Neuronal stem cell (in vitro differentiated cells): Measurements from ENCODE around the gene BOLA2B.
"Not testable (repeated sequence)": the region's sequence is repeated elsewhere in the genome, so short reads cannot be mapped to it uniquely, and the experiment has no call there.

Experiments
- DNase-seq: peaks from one replicate; pipeline ENCODE4 v3.0.0-alpha.2; 2013; ENCODE audit warnings: low spot score
- H2AFZ ChIP-seq: one replicate; pipeline ENCODE4 v1.6.1; 2013; ENCODE audit warnings: mild to moderate bottlenecking, low read length, inconsistent platforms
- H2AK5ac ChIP-seq: 2 replicates; pipeline ENCODE4 v1.6.1; 2013; ENCODE audit warnings: low read depth, mild to moderate bottlenecking, inconsistent platforms, low read length, moderate library complexity, mixed read lengths
- H2BK120ac ChIP-seq: 2 replicates; pipeline ENCODE4 v1.6.1; 2013; ENCODE audit warnings: low read depth, mild to moderate bottlenecking, inconsistent platforms, low read length, moderate library complexity, mixed read lengths
- H2BK12ac ChIP-seq: one replicate; pipeline ENCODE4 v1.6.1; 2013; ENCODE audit warnings: low read length, inconsistent platforms
- H2BK15ac ChIP-seq: 2 replicates; pipeline ENCODE4 v1.6.1; 2013; ENCODE audit warnings: mild to moderate bottlenecking, low read length, inconsistent platforms, mixed read lengths
- H2BK5ac ChIP-seq: one replicate; pipeline ENCODE4 v1.6.1; 2013; ENCODE audit warnings: inconsistent platforms, mild to moderate bottlenecking, low read length, moderate library complexity
- H3K14ac ChIP-seq: one replicate; pipeline ENCODE4 v1.6.1; 2013; ENCODE audit warnings: low read length, inconsistent platforms
- H3K18ac ChIP-seq: 2 replicates; pipeline ENCODE4 v1.6.1; 2013; ENCODE audit warnings: low read length, inconsistent platforms
- H3K23ac ChIP-seq: 2 replicates; pipeline ENCODE4 v1.6.1; 2013; ENCODE audit warnings: low read depth, mild to moderate bottlenecking, mixed read lengths, low read length, inconsistent platforms; ENCODE audit not compliant: poor library complexity
- H3K27ac ChIP-seq: replicated peaks from 3 replicates; pipeline ENCODE4 v1.5.1; 2013; ENCODE audit warnings: low read length, inconsistent platforms
- H3K27me3 ChIP-seq, 3 experiments: 2 replicates each; pipeline ENCODE4 v1.6.1; 2013; ENCODE audit warnings: low read length in 3 of 3, mild to moderate bottlenecking in 2 of 3, inconsistent platforms in 1 of 3, low read depth in 1 of 3, mixed read lengths in 1 of 3, moderate library complexity in 1 of 3; ENCODE audit not compliant: control insufficient read depth in 3 of 3, insufficient read depth in 3 of 3
- H3K36me3 ChIP-seq, 2 donors: replicated peaks in 1 of 2; 2 replicates each; pipeline ENCODE4 v1.6.1; 2013; ENCODE audit warnings: low read length in 2 of 2; ENCODE audit not compliant: control insufficient read depth in 2 of 2, insufficient read depth in 2 of 2
- H3K4ac ChIP-seq: 2 replicates; pipeline ENCODE4 v1.6.1; 2013; ENCODE audit warnings: inconsistent platforms, mild to moderate bottlenecking, low read length, moderate library complexity
- H3K4me1 ChIP-seq, 2 donors: 1 replicate in 1 of 2; 2 replicates in 1 of 2; pipeline ENCODE4 v1.6.1; 2013; ENCODE audit warnings: low read length in 2 of 2, low read depth in 1 of 2; ENCODE audit not compliant: control insufficient read depth in 2 of 2, insufficient read depth in 1 of 2
- H3K4me2 ChIP-seq: one replicate; pipeline ENCODE4 v1.6.1; 2013; ENCODE audit warnings: mild to moderate bottlenecking, low read length, inconsistent platforms; ENCODE audit not compliant: insufficient read depth, poor library complexity, severe bottlenecking
- H3K4me3 ChIP-seq, 2 donors: 2 replicates each; pipeline ENCODE4 v1.5.1; 2013; ENCODE audit warnings: low read length in 2 of 2, mild to moderate bottlenecking in 2 of 2, inconsistent platforms in 1 of 2, moderate library complexity in 1 of 2
- H3K79me1 ChIP-seq: one replicate; pipeline ENCODE4 v1.6.1; 2013; ENCODE audit warnings: low read depth, mild to moderate bottlenecking, inconsistent platforms, low read length, moderate library complexity
- H3K9ac ChIP-seq: one replicate; pipeline ENCODE4 v1.6.1; 2013; ENCODE audit warnings: mild to moderate bottlenecking, low read depth, low read length, inconsistent platforms; ENCODE audit not compliant: poor library complexity
- H3K9me3 ChIP-seq, 2 donors: replicated peaks in 1 of 2; 2 replicates each; pipeline versions ENCODE3 to v1.6.1; 2013; ENCODE audit warnings: low read length in 2 of 2, mild to moderate bottlenecking in 2 of 2, inconsistent platforms in 1 of 2, low read depth in 1 of 2, mixed read lengths in 1 of 2, moderate library complexity in 1 of 2; ENCODE audit not compliant: control insufficient read depth in 2 of 2, insufficient read depth in 1 of 2
- H4K8ac ChIP-seq: one replicate; pipeline ENCODE4 v1.6.1; 2013; ENCODE audit warnings: low read depth, mild to moderate bottlenecking, inconsistent platforms, low read length, moderate library complexity
- H4K91ac ChIP-seq: one replicate; pipeline ENCODE4 v1.6.1; 2013; ENCODE audit warnings: low read length, low read depth, mild to moderate bottlenecking, inconsistent platforms; ENCODE audit not compliant: poor library complexity
- WGBS, 2 donors: extraction: QIAGEN DNeasy Blood & Tissue Kit; methylation state at CpG; one replicate each; pipeline ENCODE4 v1.1.7; 2013; ENCODE audit warnings: missing lambda C conversion rate in 2 of 2, mixed read lengths in 1 of 2; ENCODE audit not compliant: insufficient read length in 2 of 2, insufficient replicate concordance in 1 of 2; ENCODE audit errors: extremely low coverage in 2 of 2; 5-methylcytosine and 5-hydroxymethylcytosine counted together

Gene BOLA2B

DNA sequence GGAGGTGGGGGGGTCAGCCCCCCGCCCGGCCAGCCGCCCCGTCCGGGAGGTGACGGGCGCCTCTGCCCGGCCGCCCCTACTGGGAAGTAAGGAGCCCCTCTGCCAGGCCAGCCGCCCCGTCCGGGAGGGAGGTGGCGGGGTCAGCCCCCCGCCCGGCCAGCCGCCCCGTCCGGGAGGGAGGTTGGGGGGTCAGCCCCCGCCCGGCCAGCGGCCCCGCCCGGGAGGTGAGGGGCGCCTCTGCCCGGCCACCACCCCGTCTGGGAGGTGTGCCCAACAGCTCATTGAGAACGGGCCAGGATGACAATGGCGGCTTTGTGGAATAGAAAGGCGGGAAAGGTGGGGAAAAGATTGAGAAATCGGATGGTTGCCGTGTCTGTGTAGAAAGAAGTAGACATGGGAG, 23.3 kb downstream of the BOLA2B start:
- not testable (repeated sequence) for H3K9ac ChIP-seq, H2BK15ac ChIP-seq, H2BK12ac ChIP-seq, H2BK120ac ChIP-seq, H3K79me1 ChIP-seq, H3K9me3 ChIP-seq, H3K14ac ChIP-seq, H4K8ac ChIP-seq, H4K91ac ChIP-seq, H3K36me3 ChIP-seq, H3K4me3 ChIP-seq, H3K4me1 ChIP-seq, H3K4me2 ChIP-seq, H3K27ac ChIP-seq, H3K18ac ChIP-seq, H2BK5ac ChIP-seq, DNase-seq, H3K23ac ChIP-seq, H3K27me3 ChIP-seq, H3K4ac ChIP-seq, H2AK5ac ChIP-seq, H2AFZ ChIP-seq
- no CpG with 5 or more reads among the region's 31 CpGs for WGBS, 2 donors

DNA sequence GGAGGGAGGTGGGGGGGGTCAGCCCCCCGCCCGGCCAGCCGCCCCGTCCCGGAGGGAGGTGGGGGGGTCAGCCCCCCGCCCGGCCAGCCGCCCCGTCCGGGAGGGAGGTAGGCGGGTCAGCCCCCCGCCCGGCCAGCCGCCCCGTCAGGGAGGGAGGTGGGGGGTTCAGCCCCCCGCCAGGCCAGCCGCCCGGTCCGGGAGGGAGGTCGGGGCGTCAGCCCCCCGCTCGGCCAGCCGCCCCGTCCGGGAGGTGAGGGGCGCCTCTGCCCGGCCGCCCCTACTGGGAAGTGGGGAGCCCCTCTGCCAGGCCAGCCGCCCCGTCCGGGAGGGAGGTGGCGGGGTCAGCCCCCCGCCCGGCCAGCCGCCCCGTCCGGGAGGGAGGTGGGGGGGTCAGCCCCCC, 24.1 kb downstream of the BOLA2B start:
- H3K4me2 ChIP-seq, H3K36me3 ChIP-seq, H3K79me1 ChIP-seq, H2BK5ac ChIP-seq, H3K9ac ChIP-seq, H3K14ac ChIP-seq, H3K27ac ChIP-seq, H3K27me3 ChIP-seq, H3K23ac ChIP-seq, H3K4me1 ChIP-seq, DNase-seq, H3K4me3 ChIP-seq, H2AK5ac ChIP-seq, H2AFZ ChIP-seq, H4K8ac ChIP-seq, H4K91ac ChIP-seq, H3K9me3 ChIP-seq, H3K18ac ChIP-seq, H3K4ac ChIP-seq, H2BK15ac ChIP-seq, H2BK12ac ChIP-seq, H2BK120ac ChIP-seq: not testable (repeated sequence)
- no CpG with 5 or more reads among the region's 38 CpGs for WGBS, 2 donors

DNA sequence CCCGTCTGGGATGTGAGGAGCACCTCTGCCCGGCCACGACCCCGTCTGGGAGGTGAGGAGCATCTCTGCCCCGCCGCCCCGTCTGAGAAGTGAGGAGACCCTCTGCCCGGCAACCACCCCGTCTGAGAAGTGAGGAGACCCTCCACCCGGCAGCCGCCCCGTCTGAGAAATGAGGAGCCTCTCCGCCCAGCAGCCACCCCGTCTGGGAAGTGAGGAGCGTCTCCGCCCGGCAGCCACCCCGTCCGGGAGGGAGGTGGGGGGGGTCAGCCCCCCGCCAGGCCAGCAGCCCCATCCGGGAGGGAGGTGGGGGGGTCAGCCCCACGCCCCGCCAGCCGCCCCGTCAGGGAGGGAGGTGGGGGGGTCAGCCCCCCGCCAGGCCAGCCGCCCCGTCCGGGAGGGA, 24.7 kb downstream of the BOLA2B start:
- not testable (repeated sequence) for H3K9ac ChIP-seq, H3K36me3 ChIP-seq, H3K23ac ChIP-seq, H3K18ac ChIP-seq, H4K91ac ChIP-seq, H2AFZ ChIP-seq, H3K27ac ChIP-seq, H4K8ac ChIP-seq, H2AK5ac ChIP-seq, H3K14ac ChIP-seq, H3K9me3 ChIP-seq, H2BK120ac ChIP-seq, H3K27me3 ChIP-seq, DNase-seq, H2BK15ac ChIP-seq, H3K4me3 ChIP-seq, H2BK5ac ChIP-seq, H3K4me1 ChIP-seq, H2BK12ac ChIP-seq, H3K4me2 ChIP-seq, H3K4ac ChIP-seq, H3K79me1 ChIP-seq
- WGBS, 2 donors, result no CpG with 5 or more reads among the region's 29 CpGs

DNA sequence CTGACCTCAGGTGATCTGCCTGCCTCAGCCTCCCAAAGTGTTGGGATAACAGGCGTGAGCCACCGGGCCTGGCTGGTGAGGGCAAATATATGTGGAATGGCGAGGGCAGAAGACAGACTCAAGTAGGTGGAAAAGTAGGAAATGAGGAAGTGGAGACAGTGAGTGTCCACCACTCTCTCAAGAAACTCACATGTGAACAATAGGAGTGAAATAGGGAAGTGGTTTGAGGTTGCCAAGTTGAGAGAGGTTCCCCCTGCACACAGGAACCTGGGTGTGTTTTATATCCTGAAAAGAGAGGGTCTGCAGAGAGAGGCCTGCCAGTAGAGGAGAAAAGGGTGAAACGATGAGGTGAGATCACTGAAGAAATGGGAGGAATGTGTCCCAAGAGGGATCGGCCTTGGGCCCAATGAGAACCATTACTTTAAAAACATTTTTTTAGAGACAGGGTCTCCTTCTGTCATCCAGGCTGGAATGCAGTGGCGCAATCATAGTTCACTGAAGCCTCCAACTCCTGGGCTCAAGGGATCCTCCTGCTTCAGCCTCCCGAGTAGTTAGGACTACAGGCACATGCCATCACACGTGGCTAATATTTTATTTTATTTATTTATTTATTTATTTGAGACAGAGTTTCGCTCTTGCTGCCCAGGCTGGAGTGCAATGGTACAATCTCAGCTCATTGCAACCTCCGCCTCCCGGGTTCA, 27.1 kb downstream of the BOLA2B start:
- Histone ChIP-seq H3K14ac (no peak overlapping the region), H3K9ac (no peak overlapping the region), H3K79me1 (no peaks in the 10 kb centered on the region), H3K18ac (no peak overlapping the region), H3K4me1 (peaks cover 0 to 1% of the 10 kb centered on the region in 2 donors), H2AFZ (no peak overlapping the region), H2BK12ac (no peak overlapping the region), H2AK5ac (no peak overlapping the region), H3K4me3 (no peak overlapping the region), H3K23ac (no peak overlapping the region), H3K9me3 (no peaks in the 10 kb centered on the region), H2BK5ac (no peak overlapping the region), H3K4ac (no peak overlapping the region), H3K4me2 (no peak overlapping the region), H2BK120ac (no peak overlapping the region), H3K36me3 (no peaks in the 10 kb centered on the region), H2BK15ac (no peak overlapping the region), H4K91ac (no peak overlapping the region), H4K8ac (no peak overlapping the region), H3K27me3 (peaks cover 0 to 3% (median 2%) of the 10 kb centered on the region in 3 experiments), H3K27ac (no peak overlapping the region)
- WGBS, 2 donors, result no CpG with 5 or more reads among the region's 11 CpGs
- no peak for DNase-seq
